Esophagus squamous epithelium (tissue), 5 donors: ENCODE data around the gene PPP3CA. TPM values are rescaled to one million over a fixed set of nuclear protein-coding genes. Genes with fewer than 3 reads are reported as not detected.
A peak's percentile ranks its signal among the peaks of the same experiment; 100 is the strongest.

Experiments used
- DNase-seq: peaks from one replicate; lab custom pipeline; 2025; lab: John Stamatoyannopoulos, UW
- H3K27ac ChIP-seq, 4 donors: fragments of 200-600 bp; sonication (generic); one replicate each; pipeline ENCODE4 v1.5.1; 2016 to 2019; ENCODE audit warnings: mild to moderate bottlenecking in 1 of 4
- H3K27me3 ChIP-seq, 4 donors: fragments of 200-600 bp; sonication (generic); 1 replicate in 3 of 4; 2 replicates in 1 of 4; pipeline versions ENCODE4 v1.5.1 to v1.6.0; 2017 to 2021; ENCODE audit warnings: antibody characterized with exemption in 1 of 4
- H3K36me3 ChIP-seq, 3 donors: fragments of 200-600 bp; sonication (generic); one replicate each; pipeline ENCODE4 v1.5.1; 2016 to 2019
- H3K4me1 ChIP-seq, 3 donors: fragments of 200-600 bp; sonication (generic); one replicate each; pipeline ENCODE4 v1.5.1; 2017 to 2019
- H3K4me3 ChIP-seq, 4 donors: fragments of 200-600 bp; sonication (generic); 1 replicate in 3 of 4; 2 replicates in 1 of 4; pipeline ENCODE4 v1.5.1; 2016 to 2019; ENCODE audit warnings: mild to moderate bottlenecking in 2 of 4, moderate library complexity in 1 of 4
- H3K9me3 ChIP-seq, 3 donors: fragments of 200-600 bp; sonication (generic); one replicate each; pipeline ENCODE4 v1.5.1; 2016 to 2019
- CTCF ChIP-seq, 6 experiments: fragments of 450-650 bp in 4 of 6; fragments of 200-600 bp in 2 of 6; sonication (generic) in 2 of 6; IDR thresholded peaks; one replicate each; pipeline ENCODE4 v1.5.1; 2016 to 2019; ENCODE audit warnings: antibody characterized with exemption in 6 of 6, mild to moderate bottlenecking in 4 of 6, moderate library complexity in 4 of 6
- POLR2A ChIP-seq, 4 donors: fragments of 450-650 bp; IDR thresholded peaks; one replicate each; pipeline ENCODE4 v1.6.1; 2017; ENCODE audit warnings: antibody characterized with exemption in 4 of 4, mild to moderate bottlenecking in 4 of 4, moderate library complexity in 3 of 4
- WGBS, 2 donors: methylation state at CpG; one replicate each; pipeline ENCODE4 v1.1.5; 2018; 5-methylcytosine and 5-hydroxymethylcytosine counted together
- intact Hi-C: fragments of 100-400 bp; cut with DNase I; formaldehyde crosslinking; loops from one replicate; pipeline ENCODE4 v1.15.0; 2022
- total RNA-seq, 4 donors: library from RNA; depleted of rRNA; stranded (reverse); fragments of >200 nt; gene quantifications; one replicate each; pipeline ENCODE4 v1.1.0, GENCODE V29; 2016
- donor health status: DM: yes; HTN: yes; CAD: no.

PPP3CA gene
- total RNA-seq, 4 donors from 2014 or later, result 13.3 to 25.7 (median 17.5) TPM

GRCh38 chr4:101025755-101026154 lies 321.6 kb downstream of the PPP3CA start:
- no peaks in the 10 kb centered on the region for H3K9me3 ChIP-seq
- WGBS, 2 donors, result 74 to 84% methylated on average over 8 of the region's 8 CpGs
- no peak overlapping the region for H3K27ac ChIP-seq
- H3K4me1 ChIP-seq, result peaks cover 0 to 15% (median 4%) of the 10 kb centered on the region in 3 donors
- no peak for TF ChIP-seq CTCF (IDR thresholded peaks at IDR 0.05)
- TF ChIP-seq POLR2A (IDR thresholded peaks at IDR 0.05), result no peak
- H3K4me3 ChIP-seq, result no peak overlapping the region
- intact Hi-C loops, result no loop called here
- peaks cover 0 to 14% (median 0%) of the 10 kb centered on the region in 3 donors for H3K36me3 ChIP-seq
- no peaks in the 10 kb centered on the region for H3K27me3 ChIP-seq
- DNase-seq, result no peak

GRCh38 chr4:101022151-101023024 lies 324.9 kb downstream of the PPP3CA start:
- intact Hi-C loops, result no loop called here
- TF ChIP-seq POLR2A (IDR thresholded peaks at IDR 0.05) (no peak), CTCF (IDR thresholded peaks at IDR 0.05) (no peak)
- 82 to 85% methylated on average over 7 to 8 of the region's 8 CpGs for WGBS, 2 donors
- peaks cover 8 to 33% (median 15%) of the 10 kb centered on the region in 3 donors for H3K4me1 ChIP-seq
- H3K36me3 ChIP-seq, result peaks cover 0 to 4% (median 0%) of the 10 kb centered on the region in 3 donors
- H3K9me3 ChIP-seq, result no peaks in the 10 kb centered on the region
- H3K27me3 ChIP-seq, result no peaks in the 10 kb centered on the region
- no peak for DNase-seq
- no peak overlapping the region for H3K27ac ChIP-seq
- no peak overlapping the region for H3K4me3 ChIP-seq

GRCh38 chr4:101020956-101021355 lies 326.4 kb downstream of the PPP3CA start:
- Histone ChIP-seq H3K9me3 (no peaks in the 10 kb centered on the region), H3K27ac (peak overlapping the region in 3 of 4 donors; percentile 16 to 69 (median 66)), H3K27me3 (no peaks in the 10 kb centered on the region), H3K36me3 (peaks cover 0 to 2% (median 0%) of the 10 kb centered on the region in 3 donors), H3K4me3 (no peak overlapping the region), H3K4me1 (peaks cover 8 to 33% (median 15%) of the 10 kb centered on the region in 3 donors)
- intact Hi-C loops, result no loop called here
- DNase-seq, result no peak
- TF ChIP-seq CTCF (IDR thresholded peaks at IDR 0.05) (no peak), POLR2A (IDR thresholded peaks at IDR 0.05) (no peak)
- WGBS, 2 donors, result 19 to 41% methylated on average over 4 of the region's 4 CpGs

- DNase-seq, result no peak
- Histone ChIP-seq H3K4me3 (no peak overlapping the region), H3K27me3 (no peaks in the 10 kb centered on the region), H3K27ac (peak overlapping the region; percentile 13 to 75 (median 68)), H3K36me3 (no peaks in the 10 kb centered on the region), H3K9me3 (no peaks in the 10 kb centered on the region), H3K4me1 (peaks cover 8 to 33% (median 15%) of the 10 kb centered on the region in 3 donors)
- TF ChIP-seq CTCF (IDR thresholded peaks at IDR 0.05), result no peak
- TF ChIP-seq POLR2A (IDR thresholded peaks at IDR 0.05), result no peak
- intact Hi-C loops, result no loop called here
- 17 to 24% methylated on average over 1 of the region's 1 CpG for WGBS, 2 donors
Measured at GRCh38 chr4:101019941-101020401, 327.4 kb downstream of the PPP3CA start.

- intact Hi-C loops, result no loop called here
- Histone ChIP-seq H3K27ac (peak overlapping the region; percentile 13 to 75 (median 66)), H3K4me3 (no peak overlapping the region), H3K9me3 (no peaks in the 10 kb centered on the region), H3K4me1 (peaks cover 8 to 33% (median 15%) of the 10 kb centered on the region in 3 donors), H3K36me3 (no peaks in the 10 kb centered on the region), H3K27me3 (no peaks in the 10 kb centered on the region)
- TF ChIP-seq POLR2A (IDR thresholded peaks at IDR 0.05) (no peak), CTCF (IDR thresholded peaks at IDR 0.05) (no peak)
- DNase-seq, result no peak
- 74% methylated on average over 4 of the region's 4 CpGs for WGBS, 2 donors
Measured at GRCh38 chr4:101019313-101019712, 328.0 kb downstream of the PPP3CA start.
